Left forelimb (tissue), 1 donor: ENCODE measurements around the gene LDAF1.
"Not testable (repeated sequence)": the region's sequence is repeated elsewhere in the genome, so short reads cannot be mapped to it uniquely, and the experiment has no call there.

Experiments
- DNase-seq: peaks from one replicate; pipeline ENCODE4 v3.0.0-alpha.2; 2018; ENCODE audit warnings: low spot score

Gene LDAF1

DNA sequence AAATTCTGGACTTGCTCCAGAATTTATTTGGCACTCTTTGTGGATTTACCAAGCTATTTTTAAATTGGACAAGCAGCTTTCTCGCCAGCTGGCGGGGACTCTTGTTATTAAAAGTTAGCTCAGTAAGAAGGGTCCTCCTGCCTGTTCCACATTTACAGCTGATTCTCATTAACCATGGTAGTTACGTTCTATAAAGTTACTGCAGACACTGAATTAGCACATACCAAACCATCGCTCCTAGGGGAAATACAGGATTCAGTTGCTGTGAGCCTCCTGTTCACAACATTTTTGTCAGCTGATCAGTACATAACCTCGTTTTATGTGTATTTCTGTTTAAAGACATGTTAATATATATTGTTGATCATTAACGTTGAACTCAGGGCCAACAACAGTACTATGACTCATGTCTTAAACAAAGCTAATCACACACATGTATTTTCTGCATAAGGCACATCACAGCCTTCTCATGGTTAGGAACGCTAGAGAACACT lies 4.2 kb downstream of the LDAF1 start:
- no peak for DNase-seq

DNA sequence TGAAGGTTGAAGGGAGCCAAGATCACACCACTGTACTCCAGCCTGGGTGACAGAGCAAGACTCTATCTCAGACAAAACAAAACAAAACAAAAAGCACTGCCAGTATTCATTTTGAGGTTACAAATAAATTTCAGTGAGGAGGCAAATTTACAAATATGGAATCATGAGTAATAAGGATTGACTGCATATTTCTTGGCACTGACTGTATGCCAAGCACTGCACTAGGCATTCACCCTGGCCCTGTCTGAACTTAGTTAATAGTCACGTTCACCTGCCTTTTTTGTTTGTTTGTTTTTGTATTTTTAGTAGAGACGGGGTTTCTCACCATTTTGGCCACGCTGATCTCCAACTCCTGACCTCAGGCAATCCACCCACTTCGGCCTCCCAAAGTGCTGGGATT lies 5.1 kb downstream of the LDAF1 start:
- DNase-seq, result no peak

GRCh38 chr16:21164521-21165168 lies 6.2 kb downstream of the LDAF1 start:
- no peak for DNase-seq

- DNase-seq, result no peak
Observed at GRCh38 chr16:21166561-21166961, 8.1 kb downstream of the LDAF1 start.

- DNase-seq, result no peak
Observed at GRCh38 chr16:21167360-21167759, 8.9 kb downstream of the LDAF1 start.

- DNase-seq, result no peak
Observed at GRCh38 chr16:21167929-21168602, 9.6 kb downstream of the LDAF1 start.

- DNase-seq, result no peak
Observed at GRCh38 chr16:21169249-21169981, 10.9 kb downstream of the LDAF1 start.

- not testable (repeated sequence) for DNase-seq
Observed at GRCh38 chr16:21170116-21170515, 11.6 kb downstream of the LDAF1 start.

- no peak for DNase-seq
Observed at GRCh38 chr16:21172650-21173049, 14.2 kb downstream of the LDAF1 start.

- DNase-seq, result no peak
Observed at GRCh38 chr16:21175397-21175796, 16.9 kb downstream of the LDAF1 start.

DNA sequence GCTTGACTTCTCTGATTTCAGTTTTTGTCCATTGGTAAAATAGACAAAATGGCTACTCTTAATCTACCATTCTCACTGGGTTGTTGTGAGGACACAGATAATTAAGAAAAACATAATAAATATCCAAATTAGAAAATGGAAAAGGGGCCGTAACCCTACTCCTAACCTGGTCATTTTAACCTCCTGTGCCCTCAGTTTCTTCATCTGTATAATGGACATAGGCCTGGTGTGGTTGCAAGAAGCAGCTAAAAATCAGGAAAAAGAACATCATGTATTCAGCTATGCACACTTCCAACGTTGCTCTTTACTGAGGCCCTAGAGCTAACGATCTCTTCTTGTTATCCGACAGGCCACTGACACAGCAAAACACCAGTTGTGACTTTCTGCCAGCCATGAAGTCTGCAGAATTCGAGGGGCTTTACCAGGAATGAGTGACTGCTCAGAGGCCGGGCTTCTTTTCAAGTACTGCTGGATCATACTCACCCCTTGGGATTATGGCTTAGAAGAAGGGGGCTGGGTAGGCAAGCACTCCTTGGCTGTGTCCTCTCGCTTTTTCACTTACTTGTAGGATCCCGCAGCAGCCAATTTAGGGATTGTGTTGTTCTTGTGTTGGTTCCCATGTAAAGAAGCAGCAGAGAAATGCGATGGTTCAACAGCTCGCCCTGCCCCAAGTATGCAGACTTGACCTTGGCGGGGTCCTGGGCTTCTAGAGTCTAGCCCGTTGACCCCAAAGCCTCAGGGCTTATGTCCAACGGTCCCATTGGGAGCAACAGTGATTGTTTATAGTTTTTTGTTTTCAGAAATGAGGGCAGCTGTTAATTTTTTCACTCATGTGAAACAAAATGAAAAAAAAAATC lies 20.9 kb downstream of the LDAF1 start:
- DNase-seq, result no peak

- no peak for DNase-seq
Observed at GRCh38 chr16:21179983-21180365, 21.5 kb downstream of the LDAF1 start.

DNA sequence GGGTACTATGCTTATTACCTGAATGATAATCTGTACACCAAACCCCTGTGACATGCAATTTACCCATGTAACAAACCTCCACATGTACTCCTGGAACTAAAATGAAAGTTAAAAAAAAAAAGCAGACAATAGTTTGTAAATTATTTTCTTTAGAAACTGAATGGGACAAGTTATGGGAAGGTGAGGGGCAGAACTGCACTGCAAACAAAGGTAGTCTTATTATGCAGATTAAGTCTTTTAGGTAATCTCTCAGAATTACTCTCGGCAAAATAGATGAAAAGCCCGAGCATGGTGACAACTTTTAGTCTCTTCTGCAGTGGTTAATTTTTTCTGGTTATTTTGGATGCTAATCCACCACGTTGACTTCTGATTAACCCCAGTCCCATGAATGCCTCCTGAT lies 25.5 kb downstream of the LDAF1 start:
- no peak for DNase-seq

- no peak for DNase-seq
Observed at GRCh38 chr16:21184834-21185233, 26.4 kb downstream of the LDAF1 start.

DNA sequence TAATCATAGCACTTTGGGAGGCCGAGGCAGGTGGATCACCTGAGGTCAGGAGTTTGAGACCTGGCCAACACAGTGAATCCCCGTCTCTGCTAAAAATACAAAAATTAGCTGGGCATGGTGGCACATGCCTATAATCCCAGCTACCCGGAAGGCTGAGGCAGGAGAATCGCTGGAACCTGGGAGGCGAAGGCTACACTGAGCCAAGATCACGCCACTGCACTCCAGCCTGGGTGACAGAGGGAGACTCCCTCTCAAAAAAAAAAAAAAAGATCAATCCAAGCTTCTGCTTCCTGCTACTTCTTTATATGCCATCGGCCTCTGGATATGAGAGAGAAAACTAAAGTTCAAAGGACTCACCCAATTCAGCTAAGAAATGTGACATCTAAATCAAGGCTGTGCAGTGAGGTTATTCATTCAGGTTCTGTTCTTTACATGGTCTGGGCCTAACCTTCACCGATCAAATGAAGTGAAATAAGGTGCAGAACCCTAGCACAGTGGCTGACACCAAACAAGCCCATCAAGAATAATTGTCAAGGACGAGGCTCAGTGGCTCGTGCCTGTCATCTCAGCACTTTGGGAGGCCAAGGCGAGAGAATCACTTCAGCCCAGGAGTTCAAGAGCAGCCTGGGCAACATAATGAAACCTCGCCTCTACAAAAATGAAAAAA lies 27.3 kb downstream of the LDAF1 start:
- no peak for DNase-seq

DNA sequence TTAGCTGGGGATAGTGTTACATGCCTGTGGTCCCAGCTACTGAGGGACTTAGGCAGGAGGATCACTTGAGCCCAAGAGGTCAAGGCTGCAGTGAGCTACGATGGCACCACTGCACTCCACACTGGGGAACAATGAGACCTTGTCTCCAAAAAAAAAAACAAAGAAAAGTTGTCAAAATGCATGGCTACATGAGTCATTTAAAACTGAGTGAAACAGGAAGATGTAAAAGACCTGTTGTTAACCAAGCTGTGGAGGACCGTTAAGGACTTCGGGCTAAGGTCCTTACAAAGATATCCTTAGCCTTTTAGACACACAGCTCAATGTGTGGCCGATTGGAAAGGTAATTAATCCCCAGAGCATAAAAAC lies 27.8 kb downstream of the LDAF1 start:
- no peak for DNase-seq

- no peak for DNase-seq
Observed at GRCh38 chr16:21189311-21189710, 30.8 kb downstream of the LDAF1 start.

GRCh38 chr16:21190013-21190412 lies 31.5 kb downstream of the LDAF1 start:
- no peak for DNase-seq

DNA sequence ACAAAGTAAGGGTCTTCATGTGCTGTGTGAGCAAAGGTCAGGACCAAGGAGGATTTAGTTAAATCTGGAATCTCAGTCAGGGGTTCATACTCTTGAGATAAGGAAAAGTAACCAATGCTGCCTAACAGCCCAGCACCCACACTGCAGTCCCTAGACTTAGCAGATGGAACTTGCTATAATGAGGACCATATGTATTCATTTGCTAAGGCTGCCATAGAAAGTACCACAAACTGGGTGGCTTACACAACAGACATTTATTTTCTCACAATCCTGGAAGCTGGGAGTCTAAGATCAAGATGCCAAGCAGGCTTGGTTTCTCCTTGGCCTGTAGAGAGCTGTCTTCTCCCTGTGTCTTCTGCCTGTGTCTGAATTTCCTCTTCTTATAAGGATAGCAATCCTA lies 32.1 kb downstream of the LDAF1 start:
- no peak for DNase-seq

- DNase-seq, result no peak
Observed at GRCh38 chr16:21192991-21193390, 34.5 kb downstream of the LDAF1 start.

DNA sequence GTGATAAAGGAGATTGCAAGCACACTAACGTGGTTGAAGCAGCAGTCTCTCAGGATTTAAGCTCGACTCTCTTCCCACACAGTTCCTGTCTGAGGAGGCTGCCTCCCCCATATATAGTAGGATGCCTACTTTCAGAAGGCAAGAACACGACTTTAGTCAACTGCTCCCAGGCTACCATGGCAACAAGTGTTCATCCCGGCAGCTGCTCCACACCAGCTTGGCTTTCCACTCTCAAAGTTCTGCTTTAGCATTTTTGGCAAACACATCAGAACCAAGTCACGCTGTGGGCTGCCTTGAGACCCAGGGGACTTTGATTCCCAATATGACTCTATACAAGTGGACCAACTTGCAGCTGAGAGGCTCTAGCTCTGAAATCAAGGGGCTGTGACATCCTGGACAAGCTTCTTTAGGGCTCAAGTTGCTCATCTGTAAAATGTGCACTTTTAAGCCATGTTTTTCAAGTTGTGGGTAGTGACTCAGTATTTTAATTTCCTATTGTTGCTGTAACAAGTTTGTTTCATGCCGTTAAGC lies 36.4 kb downstream of the LDAF1 start:
- no peak for DNase-seq
